ENCODE results near the gene CNPPD1. TPM values are rescaled to one million over a fixed set of nuclear protein-coding genes. Genes with fewer than 3 reads are reported as not detected.

CNPPD1 gene
- total and polyA plus RNA-seq, 8 donors: 20.1 to 32.9 (median 26.1) TPM

GRCh38 chr2:219124381-219125110 lies 52.2 kb downstream of the CNPPD1 start:
- no peak for DNase-seq
- Histone ChIP-seq H3K27me3 (no peaks in the 10 kb centered on the region), H3K36me3 (no peaks in the 10 kb centered on the region), H3K27ac (no peak overlapping the region), H3K9me3 (no peaks in the 10 kb centered on the region), H3K4me3 (no peak overlapping the region), H3K4me1 (peaks cover 12 to 59% (median 30%) of the 10 kb centered on the region in 3 donors)
- no peak for FAIRE-seq
- intact Hi-C loops (cut with DNase I): no loop called here
- no peak for ATAC-seq
- WGBS, 2 donors: 60 to 66% methylated on average over 4 of the region's 4 CpGs
- no peak for TF ChIP-seq CTCF (IDR thresholded peaks at IDR 0.05)

- intact Hi-C loops (cut with DNase I): no loop called here
- H3K36me3 ChIP-seq: no peaks in the 10 kb centered on the region
- WGBS, 2 donors: 91 to 92% methylated on average over 8 of the region's 8 CpGs
- FAIRE-seq (no peak), DNase-seq (no peak), ATAC-seq (no peak)
- H3K4me3 ChIP-seq: no peak overlapping the region
- peaks cover 12 to 59% (median 30%) of the 10 kb centered on the region in 3 donors for H3K4me1 ChIP-seq
- peak overlapping the region in 1 of 4 donors; percentile 78 for H3K27ac ChIP-seq
- H3K9me3 ChIP-seq: no peaks in the 10 kb centered on the region
- H3K27me3 ChIP-seq: no peaks in the 10 kb centered on the region
- no peak for TF ChIP-seq CTCF (IDR thresholded peaks at IDR 0.05)
Measured at GRCh38 chr2:219123356-219124135, 53.2 kb downstream of the CNPPD1 start.

GRCh38 chr2:219122202-219122980 lies 54.3 kb downstream of the CNPPD1 start:
- ATAC-seq (peak; percentile 64 to 82 (median 78)), FAIRE-seq (no peak), DNase-seq (no peak)
- WGBS, 2 donors: 34 to 38% methylated on average over 5 of the region's 5 CpGs
- H3K9me3 ChIP-seq: no peaks in the 10 kb centered on the region
- no peak overlapping the region for H3K4me3 ChIP-seq
- H3K27me3 ChIP-seq: no peaks in the 10 kb centered on the region
- peaks cover 12 to 50% (median 25%) of the 10 kb centered on the region in 3 donors for H3K4me1 ChIP-seq
- intact Hi-C loops (cut with DNase I): no loop called here
- H3K36me3 ChIP-seq: no peaks in the 10 kb centered on the region
- H3K27ac ChIP-seq: peak overlapping the region in 2 of 4 donors; percentile 78 to 79
- TF ChIP-seq CTCF (IDR thresholded peaks at IDR 0.05): no peak

Other genes starting within 250 kb of the CNPPD1 start
- gene CDK5R2, start 217.3 kb downstream of the CNPPD1 start, total RNA-seq: 1 to 10 TPM in 2 of 6 donors, under 1 TPM in 4; 0.19 to 1.7 (median 0.65) TPM
- 1 to 10 TPM; 4.2 to 8.6 TPM for gene CDK5R2, start 217.3 kb downstream of the CNPPD1 start, polyA plus RNA-seq
- gene FEV, start 191.7 kb downstream of the CNPPD1 start, total RNA-seq: 1 to 10 TPM in 2 of 6 donors, under 1 TPM in 4; 0.35 to 3.1 (median 0.72) TPM
- gene FEV, start 191.7 kb downstream of the CNPPD1 start, polyA plus RNA-seq: 10 to 100 TPM in 1 of 2 donors, 1 to 10 TPM in 1; 3.9 to 32.6 TPM
- gene CRYBA2, start 183.5 kb downstream of the CNPPD1 start, total RNA-seq: 10 to 100 TPM in 2 of 6 donors, 1 to 10 TPM in 4; 3.7 to 29.6 (median 7.4) TPM
- 100 to 1,000 TPM in 1 of 2 donors, 10 to 100 TPM in 1; 66.3 to 314 TPM for gene CRYBA2, start 183.5 kb downstream of the CNPPD1 start, polyA plus RNA-seq
- gene CFAP65, start 135.4 kb downstream of the CNPPD1 start, total RNA-seq: under 1 TPM; 0.06 to 0.22 (median 0.12) TPM
- under 1 TPM; 0.19 to 0.38 TPM for gene CFAP65, start 135.4 kb downstream of the CNPPD1 start, polyA plus RNA-seq
- gene IHH, start 116.0 kb downstream of the CNPPD1 start, total RNA-seq: under 1 TPM in 2 of 6 donors, not detected in 4; 0.09 to 0.19 TPM
- under 1 TPM in 1 of 2 donors, not detected in 1; 0.09 TPM for gene IHH, start 116.0 kb downstream of the CNPPD1 start, polyA plus RNA-seq
- 1 to 10 TPM; 3.9 to 8.7 (median 7.4) TPM for gene NHEJ1, start 16.1 kb downstream of the CNPPD1 start, total RNA-seq
- gene NHEJ1, start 16.1 kb downstream of the CNPPD1 start, polyA plus RNA-seq: 1 to 10 TPM; 4.1 to 4.2 TPM
- 1 to 10 TPM in 1 of 6 donors, under 1 TPM in 5; 0.16 to 2.4 (median 0.68) TPM for gene SLC23A3, start 6.9 kb downstream of the CNPPD1 start, total RNA-seq
- 1 to 10 TPM; 1.8 to 3.0 TPM for gene SLC23A3, start 6.9 kb downstream of the CNPPD1 start, polyA plus RNA-seq
- 10 to 100 TPM; 38.7 to 59.4 (median 46.2) TPM for gene RETREG2, start 1.4 kb upstream of the CNPPD1 start, total RNA-seq
- 10 to 100 TPM; 31.6 to 59.0 TPM for gene RETREG2, start 1.4 kb upstream of the CNPPD1 start, polyA plus RNA-seq
- 10 to 100 TPM; 18.9 to 28.2 (median 23.6) TPM for gene ZFAND2B, start 29.9 kb upstream of the CNPPD1 start, total RNA-seq
- 10 to 100 TPM; 39.0 to 66.9 TPM for gene ZFAND2B, start 29.9 kb upstream of the CNPPD1 start, polyA plus RNA-seq
- gene ABCB6, start 42.0 kb upstream of the CNPPD1 start, total RNA-seq: 1 to 10 TPM; 3.8 to 8.9 (median 6.3) TPM
- 10 to 100 TPM; 26.4 to 36.7 TPM for gene ABCB6, start 42.0 kb upstream of the CNPPD1 start, polyA plus RNA-seq
- 10 to 100 TPM; 17.7 to 25.5 (median 20.5) TPM for gene ATG9A, start 52.7 kb upstream of the CNPPD1 start, total RNA-seq
- 10 to 100 TPM; 12.1 to 19.2 TPM for gene ATG9A, start 52.7 kb upstream of the CNPPD1 start, polyA plus RNA-seq
- gene ANKZF1, start 52.9 kb upstream of the CNPPD1 start, total RNA-seq: 10 to 100 TPM; 17.7 to 36.5 (median 28.7) TPM
- 10 to 100 TPM; 66.0 to 85.0 TPM for gene ANKZF1, start 52.9 kb upstream of the CNPPD1 start, polyA plus RNA-seq
- gene GLB1L, start 68.5 kb upstream of the CNPPD1 start, total RNA-seq: 1 to 10 TPM; 1.8 to 4.1 (median 2.3) TPM
- 1 to 10 TPM; 4.3 to 6.9 TPM for gene GLB1L, start 68.5 kb upstream of the CNPPD1 start, polyA plus RNA-seq
- 10 to 100 TPM; 14.7 to 18.5 (median 16.8) TPM for gene STK16, start 68.6 kb upstream of the CNPPD1 start, total RNA-seq
- gene STK16, start 68.6 kb upstream of the CNPPD1 start, polyA plus RNA-seq: 10 to 100 TPM; 17.1 to 28.4 TPM
- not detected for gene TUBA4B, start 76.3 kb upstream of the CNPPD1 start, total RNA-seq
- not detected for gene TUBA4B, start 76.3 kb upstream of the CNPPD1 start, polyA plus RNA-seq
- 10 to 100 TPM; 12.2 to 19.5 (median 13.3) TPM for gene TUBA4A, start 77.0 kb upstream of the CNPPD1 start, total RNA-seq
- gene TUBA4A, start 77.0 kb upstream of the CNPPD1 start, polyA plus RNA-seq: 10 to 100 TPM; 15.6 to 51.5 TPM
- gene DNAJB2, start 102.4 kb upstream of the CNPPD1 start, total RNA-seq: 10 to 100 TPM; 44.5 to 66.7 (median 60.8) TPM
- 10 to 100 TPM; 82.3 to 96.3 TPM for gene DNAJB2, start 102.4 kb upstream of the CNPPD1 start, polyA plus RNA-seq
- 10 to 100 TPM in 4 of 6 donors, 1 to 10 TPM in 2; 6.3 to 81.7 (median 23.7) TPM for gene PTPRN, start 132.5 kb upstream of the CNPPD1 start, total RNA-seq
- gene PTPRN, start 132.5 kb upstream of the CNPPD1 start, polyA plus RNA-seq: 100 to 1,000 TPM in 1 of 2 donors, 10 to 100 TPM in 1; 58.3 to 220 TPM
- not detected for gene RESP18, start 155.8 kb upstream of the CNPPD1 start, total RNA-seq
- under 1 TPM in 1 of 2 donors, not detected in 1; 0.16 TPM for gene RESP18, start 155.8 kb upstream of the CNPPD1 start, polyA plus RNA-seq
- gene DNPEP, start 211.0 kb upstream of the CNPPD1 start, total RNA-seq: 10 to 100 TPM; 21.0 to 32.8 (median 25.1) TPM
- gene DNPEP, start 211.0 kb upstream of the CNPPD1 start, polyA plus RNA-seq: 10 to 100 TPM; 54.6 to 89.4 TPM
- 1 to 10 TPM in 5 of 6 donors, under 1 TPM in 1; 0.75 to 6.1 (median 1.9) TPM for gene DES, start 241.5 kb upstream of the CNPPD1 start, total RNA-seq
- 100 to 1,000 TPM in 1 of 2 donors, 10 to 100 TPM in 1; 12.6 to 101 TPM for gene DES, start 241.5 kb upstream of the CNPPD1 start, polyA plus RNA-seq